ENCODE measurements around the gene RXFP1.

Gene RXFP1

DNA sequence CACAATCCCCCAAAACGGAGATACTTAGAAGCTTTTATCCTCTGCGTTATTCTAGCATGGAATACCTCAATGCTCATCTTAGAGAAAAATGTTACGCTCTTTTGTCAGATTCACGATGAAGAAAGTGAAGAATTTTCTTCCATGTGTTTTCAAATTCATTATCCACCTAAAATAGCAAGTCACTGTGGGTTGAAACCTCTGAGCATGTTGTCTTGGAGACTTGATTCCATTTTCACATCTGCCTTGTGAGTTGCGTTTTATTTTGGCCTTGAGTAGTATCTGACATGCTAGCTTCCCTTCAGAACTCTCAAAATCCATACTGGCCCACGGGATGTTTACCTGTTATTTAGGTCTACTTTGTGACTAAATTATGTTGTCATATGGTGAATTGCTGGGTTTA is 83.7 kb downstream of the RXFP1 start:
- no peaks in the 10 kb centered on the region for H3K36me3 ChIP-seq
- DNase-seq: no peak
- H3K9me3 ChIP-seq: no peaks in the 10 kb centered on the region
- no peaks in the 10 kb centered on the region for H3K27me3 ChIP-seq
- H3K4me1 ChIP-seq: no peaks in the 10 kb centered on the region
- no peak overlapping the region for H3K4me3 ChIP-seq (ENCODE audit: low read depth, low read length)
- TF ChIP-seq, protein P1, sequence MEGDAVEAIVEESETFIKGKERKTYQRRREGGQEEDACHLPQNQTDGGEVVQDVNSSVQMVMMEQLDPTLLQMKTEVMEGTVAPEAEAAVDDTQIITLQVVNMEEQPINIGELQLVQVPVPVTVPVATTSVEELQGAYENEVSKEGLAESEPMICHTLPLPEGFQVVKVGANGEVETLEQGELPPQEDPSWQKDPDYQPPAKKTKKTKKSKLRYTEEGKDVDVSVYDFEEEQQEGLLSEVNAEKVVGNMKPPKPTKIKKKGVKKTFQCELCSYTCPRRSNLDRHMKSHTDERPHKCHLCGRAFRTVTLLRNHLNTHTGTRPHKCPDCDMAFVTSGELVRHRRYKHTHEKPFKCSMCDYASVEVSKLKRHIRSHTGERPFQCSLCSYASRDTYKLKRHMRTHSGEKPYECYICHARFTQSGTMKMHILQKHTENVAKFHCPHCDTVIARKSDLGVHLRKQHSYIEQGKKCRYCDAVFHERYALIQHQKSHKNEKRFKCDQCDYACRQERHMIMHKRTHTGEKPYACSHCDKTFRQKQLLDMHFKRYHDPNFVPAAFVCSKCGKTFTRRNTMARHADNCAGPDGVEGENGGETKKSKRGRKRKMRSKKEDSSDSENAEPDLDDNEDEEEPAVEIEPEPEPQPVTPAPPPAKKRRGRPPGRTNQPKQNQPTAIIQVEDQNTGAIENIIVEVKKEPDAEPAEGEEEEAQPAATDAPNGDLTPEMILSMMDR (IDR thresholded peaks at IDR 0.05; ENCODE audit: low read depth, low read length): no peak

DNA sequence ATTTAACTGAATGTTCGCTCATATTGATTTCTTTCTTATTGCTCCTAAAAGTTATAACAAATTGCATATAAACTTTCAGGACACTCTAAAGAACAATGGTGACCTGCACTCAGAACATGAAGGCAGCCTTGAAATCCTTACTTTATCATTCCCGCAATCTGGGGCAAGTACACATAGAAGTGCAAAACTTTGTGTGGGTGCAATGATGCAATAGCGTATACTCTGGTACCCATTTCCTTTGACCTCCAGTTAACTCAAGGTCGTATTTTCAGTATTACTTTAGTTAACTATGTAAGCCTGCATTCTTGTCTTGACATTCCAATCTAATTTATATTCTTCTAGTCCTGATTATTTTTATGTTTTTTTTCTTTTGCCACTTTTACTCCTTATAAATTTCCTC is 85.3 kb downstream of the RXFP1 start:
- Histone ChIP-seq H3K27me3 (no peaks in the 10 kb centered on the region), H3K4me1 (no peaks in the 10 kb centered on the region), H3K36me3 (no peaks in the 10 kb centered on the region), H3K4me3 (ENCODE audit: low read depth, low read length) (no peak overlapping the region), H3K9me3 (no peaks in the 10 kb centered on the region)
- no peak for DNase-seq
- TF ChIP-seq, protein P1 (IDR thresholded peaks at IDR 0.05; ENCODE audit: low read depth, low read length): no peak

DNA sequence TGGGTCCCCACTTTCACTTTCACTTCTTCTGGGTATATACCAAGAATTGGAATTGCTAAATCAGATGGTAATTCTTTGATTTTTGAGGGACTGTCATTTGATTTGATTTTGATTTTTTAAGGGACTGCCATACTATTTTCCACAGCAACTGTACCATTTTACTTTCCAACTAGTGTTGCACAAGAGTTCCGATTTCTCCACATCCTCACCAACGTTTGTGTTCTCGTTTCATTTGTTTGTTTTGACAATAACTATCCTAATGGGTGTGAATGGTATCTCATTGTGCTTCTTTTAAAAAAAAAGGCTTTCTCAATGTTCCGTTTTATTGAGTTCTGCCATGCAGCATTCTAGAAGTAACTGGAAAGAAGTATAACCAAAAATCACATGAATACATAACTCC is 87.4 kb downstream of the RXFP1 start:
- TF ChIP-seq, protein P1 (IDR thresholded peaks at IDR 0.05; ENCODE audit: low read depth, low read length): no peak
- Histone ChIP-seq H3K36me3 (no peaks in the 10 kb centered on the region), H3K4me1 (no peaks in the 10 kb centered on the region), H3K27me3 (no peaks in the 10 kb centered on the region), H3K4me3 (ENCODE audit: low read depth, low read length) (no peak overlapping the region), H3K9me3 (no peaks in the 10 kb centered on the region)
- no peak for DNase-seq

DNA sequence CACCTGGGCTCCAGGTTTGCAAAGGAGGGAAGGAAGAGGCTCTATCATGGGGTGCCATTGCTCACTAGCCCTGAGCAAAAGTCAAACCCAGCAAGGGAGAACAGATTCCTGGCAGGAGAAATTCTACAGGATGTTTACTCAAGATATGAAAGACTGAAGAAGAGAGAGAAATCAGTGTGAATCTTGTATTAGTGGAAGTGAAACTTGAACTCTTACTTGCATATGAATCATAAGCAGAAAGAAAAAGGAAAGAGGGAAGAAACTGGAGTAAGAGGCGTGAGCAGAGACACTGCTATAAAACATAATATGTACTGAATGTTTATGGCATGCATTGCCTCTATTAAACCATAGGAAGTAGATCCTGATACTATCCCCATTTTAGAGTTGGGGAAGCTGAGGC is 89.1 kb downstream of the RXFP1 start:
- TF ChIP-seq, protein P1 (IDR thresholded peaks at IDR 0.05; ENCODE audit: low read depth, low read length): no peak
- no peak for DNase-seq
- Histone ChIP-seq H3K9me3 (no peaks in the 10 kb centered on the region), H3K36me3 (no peaks in the 10 kb centered on the region), H3K4me3 (ENCODE audit: low read depth, low read length) (no peak overlapping the region), H3K4me1 (no peaks in the 10 kb centered on the region), H3K27me3 (no peaks in the 10 kb centered on the region)

DNA sequence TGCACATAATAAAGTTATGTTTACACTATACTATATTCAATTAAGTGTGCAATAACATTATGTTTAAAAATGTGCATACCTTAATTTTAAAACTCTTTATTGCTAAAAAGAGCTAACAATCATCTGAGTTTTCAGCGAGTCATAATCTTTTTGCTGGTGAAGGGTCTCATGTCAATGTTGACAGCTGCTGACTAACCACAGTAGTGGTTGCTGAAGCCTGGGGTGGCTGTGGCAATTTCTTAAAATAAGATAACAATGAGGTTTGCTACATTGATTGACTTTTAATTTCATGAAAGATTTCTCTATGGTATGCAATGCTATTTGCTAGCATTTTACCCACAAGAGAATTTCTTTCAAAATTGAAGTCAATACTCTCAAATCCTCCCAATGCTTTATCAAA is 91.4 kb downstream of the RXFP1 start:
- Histone ChIP-seq H3K4me3 (ENCODE audit: low read depth, low read length) (no peak overlapping the region), H3K36me3 (no peaks in the 10 kb centered on the region), H3K4me1 (no peaks in the 10 kb centered on the region), H3K27me3 (no peaks in the 10 kb centered on the region), H3K9me3 (no peaks in the 10 kb centered on the region)
- no peak for DNase-seq
- TF ChIP-seq, protein P1 (IDR thresholded peaks at IDR 0.05; ENCODE audit: low read depth, low read length): no peak

DNA sequence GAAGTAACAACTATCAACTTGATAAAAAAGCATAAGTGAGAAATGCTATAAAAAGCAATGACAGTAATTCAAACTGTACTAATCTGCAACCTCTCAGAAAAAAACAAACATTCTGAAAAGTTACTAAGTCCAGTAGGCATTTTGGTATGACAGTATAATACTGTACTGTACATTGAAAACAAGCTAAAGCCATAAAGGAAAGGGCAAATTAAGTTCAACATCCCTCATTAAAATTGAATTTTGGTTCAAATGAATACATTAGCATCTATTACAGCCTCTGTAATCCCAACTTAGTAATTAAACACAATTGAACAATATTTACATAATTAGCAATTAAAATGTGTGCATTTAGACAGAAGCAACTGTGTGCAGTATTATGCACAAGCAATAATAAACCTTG is 96.3 kb downstream of the RXFP1 start:
- no peaks in the 10 kb centered on the region for H3K36me3 ChIP-seq
- no peak for DNase-seq
- no peak overlapping the region for H3K4me3 ChIP-seq (ENCODE audit: low read depth, low read length)
- H3K9me3 ChIP-seq: no peaks in the 10 kb centered on the region
- H3K4me1 ChIP-seq: no peaks in the 10 kb centered on the region
- 0 out of 2 replicates have a peak, but pooled peaks cover 4% of the 10 kb centered on the region for H3K27me3 ChIP-seq
- TF ChIP-seq, protein P1 (IDR thresholded peaks at IDR 0.05; ENCODE audit: low read depth, low read length): no peak

All from BE2C (cell line).